Activated naive CD4-positive, alpha-beta T cell treated with anti-CD3 and anti-CD28 coated beads, Interleukin-2, amount 50 U/mL, for 72 hours (primary cell): ENCODE results near the gene PAGR1. TPM values are rescaled to one million over a fixed set of nuclear protein-coding genes. Genes with fewer than 3 reads are reported as not detected.
"Not testable (repeated sequence)": the region's sequence is repeated elsewhere in the genome, so short reads cannot be mapped to it uniquely, and the experiment has no call there.

Source experiments
- ATAC-seq, 2 donors: fragments of 150-1000 bp; cut with Tn5 transposase; 2 replicates each; pipeline ENCODE4 v1.10.0; 2021; ENCODE audit warnings: mild to moderate bottlenecking in 2 of 2, moderate library complexity in 2 of 2
- DNase-seq, 2 donors: peaks; one replicate each; pipeline ENCODE4 v3.0.0; 2021 to 2022; ENCODE audit warnings: low spot score in 2 of 2
- H3K27ac Mint-ChIP-seq, 2 donors: one replicate each; pipeline ENCODE4 v1.8.0; 2022; ENCODE audit warnings: mild to moderate bottlenecking in 2 of 2, mixed read lengths in 2 of 2
- H3K36me3 Mint-ChIP-seq, 2 donors: one replicate each; pipeline ENCODE4 v1.8.0; 2022; ENCODE audit warnings: mixed read lengths in 2 of 2
- H3K9me3 Mint-ChIP-seq, 2 donors: one replicate each; pipeline ENCODE4 v1.8.0; 2022; ENCODE audit warnings: mixed read lengths in 2 of 2
- total RNA-seq, 2 donors: library from RNA; stranded (reverse); gene quantifications; one replicate each; pipeline ENCODE4 v1.2.3, GENCODE V29; 2022

The PAGR1 gene
- total RNA-seq, 2 donors from 2014 or later: 20.2 to 40.0 TPM

GRCh38 chr16:29862884-29863668 lies 47.1 kb downstream of the PAGR1 start, which contains the start of gene CDIPT:
Gene CDIPT (minus strand): TSS chr16:29863226. CDS start chr16:29862857, 369 bp downstream.
- H3K9me3 Mint-ChIP-seq: no peaks in the 10 kb centered on the region
- ATAC-seq (peak; percentile 90 to 99), DNase-seq (peak; percentile 87 to 92)
- H3K36me3 Mint-ChIP-seq: peaks cover 6 to 12% of the 10 kb centered on the region in 2 donors
- H3K27ac Mint-ChIP-seq: peak within 1 kb of the TSS; percentile 97 to 99

GRCh38 chr16:29863669-29863984 lies 47.7 kb downstream of the PAGR1 start:
- no peak for DNase-seq
- Mint-ChIP-seq H3K9me3 (no peaks in the 10 kb centered on the region), H3K36me3 (peaks cover 6% of the 10 kb centered on the region in 2 donors), H3K27ac (peak overlapping the region; percentile 97 to 99)
- no peak for ATAC-seq

GRCh38 chr16:29864205-29864604 lies 48.3 kb downstream of the PAGR1 start:
- H3K9me3 Mint-ChIP-seq: no peaks in the 10 kb centered on the region
- DNase-seq (no peak), ATAC-seq (no peak)
- peak overlapping the region in 1 of 2 donors; percentile 97 for H3K27ac Mint-ChIP-seq
- peaks cover 6% of the 10 kb centered on the region in 2 donors for H3K36me3 Mint-ChIP-seq

- no peak for ATAC-seq
- no peaks in the 10 kb centered on the region for H3K9me3 Mint-ChIP-seq
- no peak for DNase-seq
- no peak overlapping the region for H3K27ac Mint-ChIP-seq
- no peaks in the 10 kb centered on the region for H3K36me3 Mint-ChIP-seq
Observed at GRCh38 chr16:29868396-29869009, 52.6 kb downstream of the PAGR1 start.

- DNase-seq: not testable (repeated sequence)
Observed at GRCh38 chr16:29869067-29869466, 53.1 kb downstream of the PAGR1 start.

More at GRCh38 chr16:29869067-29869466, 53.1 kb downstream of the PAGR1 start:
- H3K27ac Mint-ChIP-seq, H3K9me3 Mint-ChIP-seq, H3K36me3 Mint-ChIP-seq, ATAC-seq: not testable (repeated sequence)

Other genes starting within 250 kb of the PAGR1 start
- gene SPN, start 152.9 kb upstream of the PAGR1 start, total RNA-seq: 100 to 1,000 TPM in 1 of 2 donors, 10 to 100 TPM in 1; 83.4 to 145 TPM
- 10 to 100 TPM; 10.1 to 14.5 TPM for gene QPRT, start 137.0 kb upstream of the PAGR1 start, total RNA-seq
- 10 to 100 TPM; 14.0 to 19.5 TPM for gene C16orf54, start 70.2 kb upstream of the PAGR1 start, total RNA-seq
- not detected for gene ZG16, start 37.9 kb upstream of the PAGR1 start, total RNA-seq
- 100 to 1,000 TPM; 151 to 268 TPM for gene KIF22, start 25.4 kb upstream of the PAGR1 start, total RNA-seq
- 100 to 1,000 TPM; 285 to 386 TPM for gene MAZ, start 9.6 kb upstream of the PAGR1 start, total RNA-seq
- 1 to 10 TPM; 1.4 to 5.9 TPM for gene PRRT2, start 4.0 kb upstream of the PAGR1 start, total RNA-seq
- 100 to 1,000 TPM in 1 of 2 donors, 10 to 100 TPM in 1; 77.6 to 168 TPM for gene MVP, start 4.3 kb downstream of the PAGR1 start, total RNA-seq
- 10 to 100 TPM; 39.4 to 40.6 TPM for gene CDIPT, start 47.1 kb downstream of the PAGR1 start, total RNA-seq
- 1 to 10 TPM in 1 of 2 donors, under 1 TPM in 1; 0.35 to 1.3 TPM for gene SEZ6L2, start 83.4 kb downstream of the PAGR1 start, total RNA-seq
- gene ASPHD1, start 84.3 kb downstream of the PAGR1 start, total RNA-seq: 1 to 10 TPM; 1.4 to 3.8 TPM
- 10 to 100 TPM; 37.1 to 55.5 TPM for gene KCTD13, start 110.1 kb downstream of the PAGR1 start, total RNA-seq
- 10 to 100 TPM; 52.5 to 63.8 TPM for gene TMEM219, start 145.9 kb downstream of the PAGR1 start, total RNA-seq
- 10 to 100 TPM; 29.6 to 52.7 TPM for gene TAOK2, start 157.7 kb downstream of the PAGR1 start, total RNA-seq
- gene HIRIP3, start 179.5 kb downstream of the PAGR1 start, total RNA-seq: 10 to 100 TPM; 30.1 to 38.7 TPM
- gene INO80E, start 180.1 kb downstream of the PAGR1 start, total RNA-seq: 10 to 100 TPM; 85.3 to 90.7 TPM
- 1 to 10 TPM in 1 of 2 donors, under 1 TPM in 1; 0.80 to 2.0 TPM for gene DOC2A, start 194.9 kb downstream of the PAGR1 start, total RNA-seq
- gene C16orf92, start 207.0 kb downstream of the PAGR1 start, total RNA-seq: not detected
- gene TLCD3B, start 215.1 kb downstream of the PAGR1 start, total RNA-seq: 10 to 100 TPM in 1 of 2 donors, 1 to 10 TPM in 1; 3.4 to 14.1 TPM
- gene ALDOA, start 249.6 kb downstream of the PAGR1 start, total RNA-seq: 1,000 to 10,000 TPM; 1,322 to 2,822 TPM